ENCODE measurements around the gene SPTBN5. TPM values are rescaled to one million over a fixed set of nuclear protein-coding genes. Genes with fewer than 3 reads are reported as not detected.

Gene SPTBN5
- total RNA-seq, 2 donors from 2014 or later, result 0.72 to 2.3 TPM

DNA sequence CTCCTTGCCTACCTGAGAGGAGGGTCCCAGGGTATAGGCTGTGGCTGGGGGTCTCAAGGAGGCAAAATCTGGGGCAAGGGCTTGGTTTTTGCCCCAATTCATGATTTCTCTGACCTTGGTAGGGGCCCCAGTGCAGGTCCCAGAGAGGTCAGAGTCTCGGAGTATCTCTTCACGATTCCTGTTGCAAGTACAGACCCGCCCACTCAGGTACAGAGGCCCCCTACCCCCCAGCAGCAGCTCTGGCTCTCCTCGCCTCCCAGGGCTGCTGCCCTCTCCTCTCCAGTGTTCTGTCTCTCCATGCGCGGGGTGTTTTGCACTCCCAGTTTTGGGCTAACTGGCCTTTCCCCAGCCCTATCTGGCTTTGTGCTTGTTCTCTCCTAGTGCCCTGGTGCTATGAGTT, 71.4 kb downstream of the SPTBN5 start:
- H3K27me3 ChIP-seq, result no peaks in the 10 kb centered on the region
- no peaks in the 10 kb centered on the region for H3K4me1 ChIP-seq
- no peaks in the 10 kb centered on the region for H3K9me3 ChIP-seq
- no peak overlapping the region for H3K9ac ChIP-seq (ENCODE audit: low read depth in 2 of 2, low read length in 2 of 2)
- H3K27ac ChIP-seq, result no peak overlapping the region
- DNase-seq, result no peak
- H3K36me3 ChIP-seq, result no peaks in the 10 kb centered on the region
- H3K4me3 ChIP-seq, result no peak overlapping the region
- intact Hi-C loops (cut with DNase I), result no loop called here
- TF ChIP-seq, protein P1, sequence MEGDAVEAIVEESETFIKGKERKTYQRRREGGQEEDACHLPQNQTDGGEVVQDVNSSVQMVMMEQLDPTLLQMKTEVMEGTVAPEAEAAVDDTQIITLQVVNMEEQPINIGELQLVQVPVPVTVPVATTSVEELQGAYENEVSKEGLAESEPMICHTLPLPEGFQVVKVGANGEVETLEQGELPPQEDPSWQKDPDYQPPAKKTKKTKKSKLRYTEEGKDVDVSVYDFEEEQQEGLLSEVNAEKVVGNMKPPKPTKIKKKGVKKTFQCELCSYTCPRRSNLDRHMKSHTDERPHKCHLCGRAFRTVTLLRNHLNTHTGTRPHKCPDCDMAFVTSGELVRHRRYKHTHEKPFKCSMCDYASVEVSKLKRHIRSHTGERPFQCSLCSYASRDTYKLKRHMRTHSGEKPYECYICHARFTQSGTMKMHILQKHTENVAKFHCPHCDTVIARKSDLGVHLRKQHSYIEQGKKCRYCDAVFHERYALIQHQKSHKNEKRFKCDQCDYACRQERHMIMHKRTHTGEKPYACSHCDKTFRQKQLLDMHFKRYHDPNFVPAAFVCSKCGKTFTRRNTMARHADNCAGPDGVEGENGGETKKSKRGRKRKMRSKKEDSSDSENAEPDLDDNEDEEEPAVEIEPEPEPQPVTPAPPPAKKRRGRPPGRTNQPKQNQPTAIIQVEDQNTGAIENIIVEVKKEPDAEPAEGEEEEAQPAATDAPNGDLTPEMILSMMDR (IDR thresholded peaks at IDR 0.05), result no peak

DNA sequence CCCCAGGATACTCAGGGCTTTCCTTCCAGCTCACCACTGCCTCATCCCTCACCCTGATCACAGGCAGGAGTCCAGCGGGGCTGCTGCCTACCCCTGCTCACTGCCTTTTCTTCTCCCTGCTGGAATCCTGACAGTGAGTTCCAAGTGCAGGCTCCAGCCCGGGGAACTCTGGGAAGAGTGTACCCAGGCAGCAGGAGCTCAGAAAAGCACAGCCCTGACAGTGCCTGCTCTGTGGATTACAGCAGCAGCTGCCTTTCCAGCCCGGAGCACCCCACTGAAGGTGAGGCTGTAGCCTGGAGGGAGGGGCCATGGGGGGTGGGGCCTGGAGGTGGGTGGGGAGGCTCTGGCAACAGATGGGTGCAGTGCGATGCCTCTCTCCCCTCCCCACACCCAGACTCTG, 72.0 kb downstream of the SPTBN5 start:
- H3K9me3 ChIP-seq, result no peaks in the 10 kb centered on the region
- H3K27ac ChIP-seq, result no peak overlapping the region
- TF ChIP-seq, protein P1 (IDR thresholded peaks at IDR 0.05), result no peak
- H3K27me3 ChIP-seq, result no peaks in the 10 kb centered on the region
- DNase-seq, result no peak
- no peak overlapping the region for H3K4me3 ChIP-seq
- H3K9ac ChIP-seq (ENCODE audit: low read depth in 2 of 2, low read length in 2 of 2), result no peak overlapping the region
- no peaks in the 10 kb centered on the region for H3K36me3 ChIP-seq
- H3K4me1 ChIP-seq, result no peaks in the 10 kb centered on the region
- intact Hi-C loops (cut with DNase I), result no loop called here

DNA sequence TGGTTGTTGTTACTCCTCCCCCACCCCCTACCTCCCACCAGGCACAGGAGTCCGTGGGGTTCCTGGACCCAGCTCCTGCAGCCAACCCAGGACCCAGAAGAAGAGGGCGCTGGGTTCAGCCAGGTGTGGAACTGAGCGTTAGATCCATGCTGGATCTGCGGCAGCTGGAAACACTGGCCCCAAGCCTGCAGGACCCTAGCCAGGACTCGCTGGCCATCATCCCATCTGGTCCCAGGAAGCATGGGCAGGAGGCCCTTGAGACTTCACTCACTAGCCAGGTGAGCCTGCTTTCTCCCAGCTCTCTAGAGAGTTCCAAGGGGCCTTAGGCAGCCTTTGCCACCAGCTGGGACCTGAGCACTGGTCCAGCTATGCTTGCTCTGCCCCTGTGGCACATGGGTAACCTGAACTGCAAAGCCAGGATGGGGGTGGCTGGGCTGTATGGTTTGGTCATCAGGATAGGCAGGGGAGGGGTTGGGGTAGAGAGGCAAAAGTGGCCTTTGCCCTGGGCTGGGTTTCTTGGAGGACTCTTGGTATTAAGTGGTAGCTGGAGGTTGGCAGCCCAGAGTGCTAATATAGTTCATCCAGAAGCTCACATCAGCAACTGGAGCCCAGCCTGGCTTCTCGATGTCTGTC, 72.9 kb downstream of the SPTBN5 start:
- Histone ChIP-seq H3K9me3 (no peaks in the 10 kb centered on the region), H3K27me3 (no peaks in the 10 kb centered on the region), H3K4me1 (no peaks in the 10 kb centered on the region), H3K4me3 (no peak overlapping the region), H3K9ac (ENCODE audit: low read depth in 2 of 2, low read length in 2 of 2) (no peak overlapping the region), H3K36me3 (no peaks in the 10 kb centered on the region), H3K27ac (no peak overlapping the region)
- TF ChIP-seq, protein P1 (IDR thresholded peaks at IDR 0.05), result no peak
- intact Hi-C loops (cut with DNase I), result no loop called here
- no peak for DNase-seq

DNA sequence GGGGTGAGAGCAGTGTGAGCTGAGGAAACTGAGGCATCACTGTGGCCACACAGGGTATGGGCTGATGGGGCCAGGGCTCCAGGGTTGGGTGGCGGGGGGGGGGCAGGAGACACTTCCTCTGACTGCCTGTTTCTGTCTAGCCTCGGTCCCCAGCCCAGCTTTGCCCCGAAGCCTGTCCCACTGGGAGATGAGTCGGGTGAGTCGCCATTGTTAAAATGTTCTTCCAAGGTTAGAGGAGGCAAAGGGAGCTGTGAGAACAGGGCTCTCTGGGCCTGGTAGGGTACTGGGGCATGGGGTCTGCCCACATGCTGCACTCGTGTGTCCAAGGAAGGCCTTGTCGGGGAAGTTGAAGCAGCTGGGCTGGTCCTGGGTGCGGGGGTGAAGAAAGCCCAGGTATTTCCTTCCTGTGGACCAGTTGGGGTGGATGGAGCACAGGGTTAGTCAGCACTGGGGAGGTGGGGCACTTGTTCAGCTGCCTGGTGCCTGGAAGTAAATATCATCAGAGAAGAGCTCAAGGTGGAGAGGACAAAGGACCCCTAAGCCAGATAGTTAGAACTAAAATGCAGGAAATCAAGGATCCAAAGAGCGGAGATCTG, 74.3 kb downstream of the SPTBN5 start:
- no peak overlapping the region for H3K27ac ChIP-seq
- no peaks in the 10 kb centered on the region for H3K9me3 ChIP-seq
- no peak overlapping the region for H3K4me3 ChIP-seq
- no peak overlapping the region for H3K9ac ChIP-seq (ENCODE audit: low read depth in 2 of 2, low read length in 2 of 2)
- no peaks in the 10 kb centered on the region for H3K36me3 ChIP-seq
- no peak for DNase-seq
- H3K4me1 ChIP-seq, result no peaks in the 10 kb centered on the region
- intact Hi-C loops (cut with DNase I), result no loop called here
- no peaks in the 10 kb centered on the region for H3K27me3 ChIP-seq
- TF ChIP-seq, protein P1 (IDR thresholded peaks at IDR 0.05), result no peak

DNA sequence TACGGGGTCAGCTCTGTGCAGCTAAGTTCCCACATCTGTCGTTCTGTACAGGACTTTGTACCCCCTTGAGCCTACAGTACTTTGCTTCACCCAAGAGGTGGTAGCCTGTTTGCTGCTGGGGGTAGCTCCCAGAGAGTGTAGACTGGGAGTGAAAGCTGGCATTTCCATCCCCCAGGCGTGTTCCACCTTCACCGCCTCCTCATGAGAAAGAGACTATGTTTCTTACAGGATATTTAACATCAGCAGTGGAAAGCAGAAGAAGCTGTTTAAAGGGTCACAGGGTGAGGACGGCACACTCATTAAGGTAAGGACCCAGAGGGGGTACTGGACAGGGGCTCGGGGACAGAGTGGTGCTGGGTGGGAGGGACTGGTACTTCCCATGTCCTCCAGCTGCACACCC, 76.1 kb downstream of the SPTBN5 start:
- no peak overlapping the region for H3K4me3 ChIP-seq
- H3K27me3 ChIP-seq, result no peaks in the 10 kb centered on the region
- H3K27ac ChIP-seq, result no peak overlapping the region
- intact Hi-C loops (cut with DNase I), result no loop called here
- DNase-seq, result no peak
- no peak overlapping the region for H3K9ac ChIP-seq (ENCODE audit: low read depth in 2 of 2, low read length in 2 of 2)
- TF ChIP-seq, protein P1 (IDR thresholded peaks at IDR 0.05), result no peak
- no peaks in the 10 kb centered on the region for H3K4me1 ChIP-seq
- H3K9me3 ChIP-seq, result no peaks in the 10 kb centered on the region
- no peaks in the 10 kb centered on the region for H3K36me3 ChIP-seq
